GM21390 (cell line): ENCODE results near the gene CTBP2.

Experiments used
- ATAC-seq: cut with Tn5 transposase; IDR thresholded peaks from one replicate; pipeline ENCODE4 v1.9.1; 2021; ENCODE audit not compliant: unreplicated experiment

The CTBP2 gene

DNA sequence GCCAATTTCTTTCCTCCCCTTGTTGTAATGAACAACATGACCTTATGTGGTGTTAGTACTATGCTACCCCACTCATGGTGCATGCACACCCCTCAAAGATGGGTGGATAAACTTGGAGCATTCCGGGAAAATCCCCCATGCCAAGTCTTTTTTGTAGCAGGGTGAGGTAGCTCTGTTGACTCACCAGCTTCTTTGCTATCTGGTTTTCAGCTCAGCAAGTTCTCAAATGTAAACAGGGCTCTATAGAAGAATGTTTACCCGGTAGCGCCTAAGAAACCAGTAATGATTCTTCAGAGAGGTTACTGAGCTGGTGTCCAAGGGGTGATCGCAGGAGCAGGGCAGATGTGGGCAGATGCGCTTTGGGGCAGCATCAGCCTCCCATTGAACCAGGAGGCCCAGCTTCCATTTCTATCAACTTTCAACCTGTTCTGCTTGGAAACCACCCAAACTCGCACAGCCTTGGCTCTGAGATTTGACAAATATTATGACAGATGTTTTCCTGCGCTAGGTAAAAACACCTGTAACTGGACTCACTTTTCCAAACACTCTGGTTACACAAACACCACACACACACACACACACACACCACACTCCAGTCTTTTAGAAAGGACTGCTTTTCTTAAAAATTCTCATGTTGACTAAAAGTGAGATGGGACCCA lies 130.7 kb downstream of the CTBP2 start:
- no peak for ATAC-seq

DNA sequence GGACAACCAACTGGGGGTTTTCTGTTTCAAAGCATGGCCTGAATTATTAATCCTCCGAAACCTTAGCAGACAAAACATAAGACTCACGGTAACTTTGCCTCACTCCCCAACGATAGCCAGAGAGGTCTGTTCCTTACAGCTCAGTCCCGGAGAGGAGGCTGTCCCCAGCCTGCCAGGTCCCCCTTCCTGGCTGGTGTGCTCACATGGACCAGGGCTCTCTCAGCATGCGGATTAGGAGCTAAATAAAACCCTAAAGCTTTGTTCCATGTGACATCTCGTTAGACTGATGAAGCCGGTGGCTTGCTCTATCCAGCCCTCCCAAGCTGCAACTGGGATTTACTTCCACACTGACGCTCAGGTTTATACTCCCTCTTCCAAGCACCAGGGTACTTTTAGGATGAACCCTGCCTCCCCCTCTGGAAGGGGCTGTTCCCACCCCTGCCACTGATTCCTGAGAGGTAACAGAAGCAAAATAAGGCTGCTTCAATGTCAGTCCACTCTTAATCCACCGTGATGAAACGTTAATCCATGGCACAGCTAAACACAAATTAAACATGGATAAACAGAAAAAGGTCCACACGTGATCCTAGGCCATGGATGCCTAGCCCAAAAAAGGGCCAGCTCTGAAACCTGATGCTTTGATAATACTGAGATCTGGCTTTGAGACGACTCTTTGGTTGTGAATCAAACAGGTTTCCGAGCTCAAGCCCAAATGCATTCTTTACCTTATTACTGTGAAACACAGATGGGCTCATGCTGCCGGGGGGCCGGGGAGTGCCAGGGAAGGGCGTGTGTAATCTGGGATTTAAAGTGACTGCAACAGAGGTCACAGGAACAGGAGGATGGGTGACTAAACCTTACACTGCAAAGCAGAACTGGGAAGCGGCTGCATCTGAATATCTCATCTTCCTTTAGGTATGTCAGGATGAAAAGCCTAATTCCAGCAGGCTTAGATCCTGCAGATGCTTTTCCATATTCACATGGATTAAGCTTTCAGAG lies 132.2 kb downstream of the CTBP2 start:
- no peak for ATAC-seq

DNA sequence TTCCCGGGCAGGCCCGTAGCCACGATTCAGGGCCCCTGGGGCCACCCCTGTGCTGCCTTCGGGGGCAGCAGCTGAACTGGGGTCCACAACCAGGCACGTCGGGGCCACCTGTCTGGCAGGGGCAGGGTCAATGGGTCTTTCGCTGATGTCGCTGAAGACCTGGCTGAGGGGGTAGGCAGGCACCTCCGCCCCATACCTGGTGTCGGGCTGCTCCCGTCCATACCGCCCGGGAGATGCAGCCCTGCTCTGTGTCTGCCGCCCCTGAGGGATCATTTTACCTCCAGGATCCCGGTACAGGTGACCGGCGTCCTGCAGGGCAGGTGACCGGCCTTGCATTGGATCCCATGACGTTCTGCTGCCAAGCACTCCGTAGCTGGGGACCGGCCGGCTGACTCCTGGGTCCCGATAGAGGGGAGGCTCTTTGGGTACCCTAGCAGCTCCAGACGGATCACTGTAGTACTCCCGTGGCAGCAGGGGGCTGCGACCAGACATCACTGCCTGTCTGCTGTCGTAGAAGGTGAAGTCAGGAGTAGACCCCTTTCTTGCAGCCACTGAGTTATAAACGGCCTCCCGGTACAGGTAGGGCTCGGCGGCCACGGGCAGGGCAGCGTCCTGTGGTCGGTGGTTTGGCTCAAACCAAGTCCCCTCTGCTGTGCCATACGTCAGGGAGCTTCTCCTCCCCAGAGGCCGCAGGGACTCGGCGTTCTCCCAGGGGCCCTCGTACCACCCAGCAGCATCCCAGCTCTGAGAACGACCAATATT lies 133.2 kb downstream of the CTBP2 start:
- ATAC-seq, result no peak

DNA sequence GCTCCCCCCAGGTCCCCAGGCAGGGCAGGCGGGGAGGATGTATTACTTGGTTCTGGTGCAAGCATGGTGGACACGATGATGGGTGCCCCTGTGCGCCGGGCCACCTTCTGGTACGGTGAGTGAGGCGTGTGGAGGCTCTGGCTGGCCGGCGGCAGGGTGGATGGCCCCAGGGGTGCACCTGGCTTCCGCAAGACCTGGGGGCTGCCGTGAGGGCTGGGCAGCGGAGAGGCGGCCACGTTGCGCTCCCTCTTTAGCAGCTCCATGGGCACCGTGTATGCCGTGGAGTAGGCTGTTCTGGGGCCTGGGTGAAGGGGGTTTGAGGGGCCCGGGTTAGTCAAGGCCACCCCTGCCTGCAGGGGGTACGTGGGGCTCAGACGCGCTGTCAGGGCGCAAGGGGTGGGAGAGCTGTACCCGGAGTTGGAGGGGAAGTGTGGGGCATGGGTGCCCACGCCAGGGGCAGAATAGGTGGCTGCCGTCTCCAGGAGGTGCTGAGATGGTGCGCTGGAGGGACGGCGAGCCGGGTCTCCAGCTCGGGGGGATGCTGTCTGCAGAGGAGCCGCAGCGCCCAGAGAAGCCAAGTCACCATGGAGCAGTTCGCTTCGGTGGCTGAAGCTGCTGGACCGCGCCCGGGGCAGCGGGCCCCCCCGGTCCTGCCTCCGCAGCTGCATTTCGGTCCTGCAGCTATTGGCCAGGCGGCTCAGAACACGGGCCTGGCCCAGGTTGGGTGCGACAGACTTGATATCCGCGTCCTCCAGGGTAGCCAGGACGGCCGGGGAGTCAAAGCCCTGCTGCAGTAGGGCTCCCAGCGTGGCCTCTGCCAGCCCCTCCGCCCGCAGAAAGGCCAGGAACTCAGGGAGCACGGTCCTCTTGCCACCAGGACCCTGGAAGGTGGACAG lies 134.1 kb downstream of the CTBP2 start:
- ATAC-seq, result no peak

DNA sequence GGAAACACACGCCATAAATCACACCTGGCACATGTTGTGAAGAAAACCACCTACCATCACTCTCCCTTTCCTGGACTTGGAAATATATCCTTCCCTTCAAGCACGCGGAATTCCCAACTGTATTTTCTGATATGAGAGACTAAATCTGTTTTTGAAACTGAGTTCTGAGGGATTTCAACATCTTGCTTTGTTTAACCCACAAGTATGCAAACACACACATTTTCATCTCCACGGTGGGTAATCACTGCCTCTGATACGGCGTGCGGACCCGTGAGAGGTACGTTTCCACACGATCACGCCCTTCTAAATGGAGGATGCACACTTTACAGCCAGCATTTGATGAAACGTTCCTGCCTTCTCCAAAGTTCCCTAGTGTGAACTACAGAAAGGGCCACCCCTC lies 135.0 kb downstream of the CTBP2 start:
- no peak for ATAC-seq

DNA sequence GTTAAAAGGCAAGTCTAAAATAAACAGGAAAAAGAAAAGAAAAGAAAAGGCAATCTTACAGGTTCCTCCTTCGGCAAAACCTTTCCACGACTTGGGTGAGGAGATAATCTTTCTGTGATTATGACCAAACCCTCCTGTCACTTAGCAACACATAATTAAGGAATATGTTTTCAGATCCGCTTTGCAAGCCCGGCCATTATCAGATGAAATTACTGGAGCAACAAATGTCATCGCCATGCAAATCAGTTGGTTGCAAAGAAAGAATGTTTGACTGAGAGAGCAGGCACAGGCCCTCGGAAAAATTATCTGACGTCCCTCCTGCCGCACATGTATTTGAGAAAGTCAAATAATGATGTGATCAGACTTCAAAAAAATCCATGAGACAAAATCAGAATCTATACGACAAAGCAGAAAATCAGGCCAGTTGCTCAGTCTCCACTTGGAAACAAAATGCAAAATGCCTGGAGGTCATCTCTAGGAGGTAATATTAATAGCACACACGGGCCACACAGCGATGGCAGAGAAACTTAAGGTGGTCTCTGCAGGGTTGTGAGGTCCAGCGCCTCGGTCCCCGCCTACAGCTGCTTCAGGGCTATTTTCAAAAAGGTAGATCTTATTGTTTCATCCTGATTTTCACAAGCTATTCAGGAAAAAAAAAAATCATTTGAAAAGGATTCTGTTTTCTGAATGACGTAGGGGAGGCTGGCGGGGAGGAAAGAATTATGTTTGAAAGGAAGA lies 135.7 kb downstream of the CTBP2 start:
- no peak for ATAC-seq

DNA sequence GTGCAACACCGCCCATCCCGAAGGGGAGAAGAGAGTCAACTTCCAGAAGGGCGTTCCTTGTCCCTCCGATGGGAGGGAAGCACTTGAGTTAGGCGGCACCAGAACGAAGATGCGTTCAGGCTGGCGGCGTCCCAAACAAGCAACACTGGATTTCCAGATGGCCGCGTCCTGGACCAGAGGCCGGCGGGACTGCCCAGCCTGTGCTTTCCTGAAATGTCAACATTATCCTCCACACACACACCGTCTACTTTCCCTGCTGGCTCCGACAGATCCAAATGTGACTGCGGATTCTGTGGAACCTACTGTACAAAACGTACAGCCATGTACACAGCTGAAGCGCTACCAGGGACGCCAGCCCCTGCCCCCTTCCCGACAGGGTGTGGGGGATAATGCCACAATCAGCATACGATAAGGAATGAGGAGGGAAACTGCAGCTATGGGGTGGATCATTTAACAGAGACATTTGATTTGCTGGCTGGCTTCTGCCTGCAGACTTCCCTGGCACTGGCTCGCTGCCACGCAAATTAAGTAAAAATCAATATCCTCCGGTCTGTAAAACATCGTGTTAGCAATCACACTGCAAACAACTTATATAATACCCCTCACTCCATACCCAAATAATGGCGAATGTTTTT lies 136.4 kb downstream of the CTBP2 start:
- no peak for ATAC-seq

DNA sequence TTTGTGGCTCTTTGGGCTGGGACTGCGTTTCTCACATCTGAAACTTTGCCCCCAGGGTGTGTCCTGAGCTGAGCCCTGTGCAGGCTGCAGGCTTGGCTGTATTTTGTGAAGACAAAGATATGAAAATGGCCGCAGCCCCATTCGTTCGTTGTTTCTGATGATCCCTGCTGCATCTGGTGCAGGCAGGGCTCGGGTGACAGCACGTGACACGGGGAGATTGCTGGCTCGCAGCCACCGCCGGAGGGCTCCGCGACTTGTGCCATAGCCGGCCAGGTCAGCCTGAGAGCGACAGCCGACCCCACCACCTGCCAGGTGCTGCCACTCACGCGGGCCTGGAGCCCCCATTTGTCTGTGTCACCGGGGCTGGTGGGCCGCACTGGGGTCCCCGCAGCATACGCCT lies 137.1 kb downstream of the CTBP2 start:
- ATAC-seq, result no peak

DNA sequence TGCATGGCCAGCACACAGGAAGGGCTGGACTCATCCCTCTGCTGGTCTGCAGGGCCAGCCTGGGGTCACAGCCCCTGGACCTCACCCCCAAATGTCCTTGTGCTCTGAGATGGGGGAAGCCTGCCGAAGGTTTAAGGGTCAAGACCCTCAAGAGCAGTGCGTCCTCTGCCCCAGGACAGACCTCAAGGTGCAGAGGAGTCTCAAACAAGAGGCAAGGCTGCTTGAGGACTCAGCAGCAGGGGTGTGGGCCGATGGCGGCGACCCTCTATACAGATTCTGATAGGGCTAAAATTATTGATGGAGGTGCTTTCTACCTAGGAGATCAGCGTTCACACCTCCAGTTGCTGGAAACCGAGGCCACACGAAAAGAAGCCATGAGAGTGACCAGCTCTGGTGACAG lies 137.7 kb downstream of the CTBP2 start:
- no peak for ATAC-seq

DNA sequence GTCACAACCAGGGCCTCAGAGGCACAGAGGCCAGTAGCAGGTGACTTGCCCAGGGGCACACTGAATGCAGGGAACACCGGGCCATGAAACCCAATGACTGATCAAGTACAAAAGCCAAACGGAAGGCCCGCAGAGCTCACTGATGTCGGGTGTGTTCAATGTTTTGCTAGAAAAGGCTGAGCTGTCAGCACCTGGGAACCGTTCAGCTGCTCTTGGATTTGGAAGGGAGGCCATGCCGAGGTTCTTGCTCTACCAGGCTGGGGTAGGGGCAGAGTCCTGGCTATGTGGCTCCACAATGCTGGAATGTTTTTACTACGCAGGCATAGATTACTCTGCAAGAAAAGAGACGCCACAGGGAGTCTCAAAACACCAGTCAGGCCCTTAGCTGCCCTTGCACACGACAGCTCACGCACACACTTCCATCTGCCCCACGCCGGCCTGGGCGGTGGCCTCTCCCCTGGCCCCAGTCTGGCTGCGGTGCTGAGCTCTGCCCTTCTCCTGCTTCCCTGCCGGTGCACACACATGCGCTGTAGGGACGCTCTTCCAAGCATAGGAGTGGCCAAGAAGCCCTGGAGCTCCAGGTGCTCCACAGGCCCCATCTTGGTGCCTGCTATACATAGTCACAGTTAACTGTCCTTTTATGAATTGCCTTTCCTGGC lies 138.5 kb downstream of the CTBP2 start:
- ATAC-seq, result no peak

DNA sequence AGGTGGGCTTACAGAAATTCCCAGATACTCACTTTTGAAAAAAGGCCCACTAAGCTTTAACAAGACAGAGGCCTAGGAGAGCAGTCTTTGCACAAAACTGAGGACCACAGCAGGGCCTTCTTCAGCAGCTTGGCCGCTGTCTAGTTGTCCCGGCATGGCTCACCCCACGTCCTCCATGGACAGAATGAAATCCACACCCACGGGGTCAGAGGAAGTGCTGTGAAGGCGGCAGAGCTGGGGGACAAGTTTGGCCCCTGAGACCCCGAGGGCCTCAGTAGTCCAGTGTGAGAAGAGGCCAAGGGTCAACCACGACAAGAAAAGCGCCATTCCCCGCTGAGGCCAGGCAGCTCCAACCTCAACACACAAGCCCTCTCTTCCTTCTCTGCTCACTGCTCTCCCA lies 139.5 kb downstream of the CTBP2 start:
- no peak for ATAC-seq

DNA sequence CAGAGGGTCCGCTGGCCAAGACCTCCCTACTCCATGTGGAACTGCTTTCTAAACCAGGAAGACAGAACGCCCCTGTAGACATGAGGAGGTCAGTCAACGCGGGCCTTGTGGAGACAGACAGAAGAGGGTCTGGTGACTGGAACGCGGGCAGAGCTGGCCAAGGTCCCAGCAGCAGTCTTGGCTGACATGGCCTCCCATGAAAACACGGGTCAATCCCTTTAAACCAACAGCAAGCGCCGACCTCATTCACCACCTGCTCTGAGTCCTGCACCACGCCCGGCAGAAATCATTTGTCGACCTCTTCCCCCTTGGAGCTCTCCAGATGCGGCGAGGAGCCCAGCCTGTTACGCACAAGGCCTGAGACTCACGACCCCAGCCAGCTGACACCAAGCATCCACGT lies 140.0 kb downstream of the CTBP2 start:
- ATAC-seq, result no peak

DNA sequence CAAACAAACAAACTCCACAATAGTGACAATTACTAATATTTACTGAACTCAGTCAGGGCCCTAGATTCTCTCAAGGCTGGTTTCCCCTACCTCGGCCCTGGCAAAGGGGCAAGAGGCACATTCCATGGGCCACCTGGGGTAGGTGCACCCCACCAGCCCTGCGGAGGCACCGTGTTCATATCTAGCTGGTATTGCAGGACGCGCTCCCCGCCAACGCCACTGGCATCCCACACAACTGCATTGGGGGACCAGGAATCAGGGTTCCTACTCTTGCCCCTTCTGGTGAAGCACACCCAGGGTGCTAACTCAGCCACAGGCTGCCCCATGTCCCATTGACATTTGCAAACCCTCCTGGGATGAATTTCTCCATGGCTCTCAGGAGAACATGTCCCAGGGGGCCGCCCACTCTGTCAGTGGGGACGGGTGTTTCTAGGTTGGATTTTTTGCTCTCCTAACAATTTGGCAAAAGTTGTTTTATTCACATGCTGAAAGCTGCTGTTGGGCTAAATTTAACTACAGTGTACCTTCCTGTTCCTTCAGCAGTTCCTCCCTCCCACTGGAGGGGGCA lies 141.7 kb downstream of the CTBP2 start:
- ATAC-seq, result no peak

DNA sequence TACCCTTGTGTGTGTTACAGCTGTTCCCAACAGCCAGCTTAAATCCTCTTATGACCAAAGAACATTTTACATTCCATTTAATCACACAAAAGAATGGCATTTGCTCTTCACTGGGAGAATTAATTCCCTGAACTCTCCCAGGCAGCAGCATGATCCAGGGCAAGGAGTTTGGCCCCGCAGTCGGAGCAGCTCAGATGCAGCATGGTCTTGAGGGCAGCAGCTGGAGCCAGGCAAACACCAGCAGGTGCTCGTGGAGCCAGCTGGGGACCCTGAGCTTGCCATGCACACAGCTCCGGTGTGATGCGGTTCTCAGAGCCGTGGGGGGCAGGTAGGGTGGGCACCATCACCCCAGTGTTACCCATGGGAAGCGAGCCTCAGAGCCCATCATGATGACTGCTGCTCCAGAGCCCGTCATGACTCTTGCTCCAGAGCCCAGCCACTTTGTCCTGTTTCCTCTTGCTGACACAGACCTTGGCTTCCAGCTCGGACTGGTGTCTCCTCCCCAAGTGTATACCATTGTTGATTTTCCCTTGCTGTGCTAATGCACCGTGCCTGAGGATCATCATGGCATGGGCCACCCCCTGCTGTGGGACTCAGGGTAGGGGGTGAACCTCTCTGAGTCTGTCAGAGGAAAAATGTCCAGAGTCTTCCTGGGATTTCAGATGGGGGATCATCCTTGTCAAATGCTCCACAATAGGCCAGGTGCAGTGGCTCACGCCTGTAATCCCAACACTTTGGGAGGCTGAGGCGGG lies 142.6 kb downstream of the CTBP2 start:
- ATAC-seq, result no peak

DNA sequence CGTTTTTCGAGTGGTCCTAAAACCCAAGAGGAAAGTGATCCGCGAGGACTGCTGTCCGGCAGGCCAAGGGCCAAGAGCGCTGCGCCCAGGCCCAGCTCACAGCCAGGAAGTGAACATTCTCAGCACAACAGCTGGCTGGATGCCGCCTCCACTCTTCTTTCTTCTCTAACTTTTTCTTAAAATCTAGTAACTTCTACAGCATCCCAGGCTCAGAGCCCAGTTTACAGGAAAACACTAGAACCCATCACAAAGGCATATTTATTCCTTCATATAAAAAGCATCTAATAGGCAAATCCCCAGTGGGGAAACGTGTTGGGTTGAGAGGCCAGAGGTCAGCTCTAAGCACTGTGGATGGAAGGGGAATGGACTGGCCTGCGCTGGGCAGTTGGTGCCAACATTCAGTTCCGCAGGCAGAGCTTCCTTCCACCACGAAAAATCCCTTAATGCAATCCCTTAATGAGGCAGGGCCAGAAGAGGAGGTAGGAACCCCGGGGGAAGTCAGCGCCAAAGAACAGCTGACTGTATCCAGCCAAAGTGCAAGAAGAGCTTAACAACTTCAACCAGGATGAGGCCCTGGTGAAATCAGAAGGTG lies 143.7 kb downstream of the CTBP2 start:
- no peak for ATAC-seq

DNA sequence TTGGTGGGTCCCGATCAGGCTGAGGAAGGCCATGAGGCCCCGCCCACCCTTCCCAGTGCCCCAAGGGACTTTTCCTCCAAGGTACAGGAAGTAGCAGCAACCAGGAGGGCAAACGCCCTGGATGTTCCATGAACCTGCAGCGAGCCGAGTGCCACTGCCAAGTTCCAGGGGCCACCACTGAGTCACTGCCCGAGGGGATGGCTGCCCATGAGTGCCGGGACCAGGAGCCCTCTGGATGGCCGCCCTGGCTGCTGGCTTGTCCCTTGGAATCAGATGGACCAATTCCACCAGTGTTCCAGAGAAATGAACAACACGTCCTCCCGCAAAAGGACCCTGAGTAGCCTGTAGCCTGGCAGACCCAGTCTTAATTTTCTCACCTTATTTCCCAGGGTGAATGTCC lies 144.2 kb downstream of the CTBP2 start:
- no peak for ATAC-seq

DNA sequence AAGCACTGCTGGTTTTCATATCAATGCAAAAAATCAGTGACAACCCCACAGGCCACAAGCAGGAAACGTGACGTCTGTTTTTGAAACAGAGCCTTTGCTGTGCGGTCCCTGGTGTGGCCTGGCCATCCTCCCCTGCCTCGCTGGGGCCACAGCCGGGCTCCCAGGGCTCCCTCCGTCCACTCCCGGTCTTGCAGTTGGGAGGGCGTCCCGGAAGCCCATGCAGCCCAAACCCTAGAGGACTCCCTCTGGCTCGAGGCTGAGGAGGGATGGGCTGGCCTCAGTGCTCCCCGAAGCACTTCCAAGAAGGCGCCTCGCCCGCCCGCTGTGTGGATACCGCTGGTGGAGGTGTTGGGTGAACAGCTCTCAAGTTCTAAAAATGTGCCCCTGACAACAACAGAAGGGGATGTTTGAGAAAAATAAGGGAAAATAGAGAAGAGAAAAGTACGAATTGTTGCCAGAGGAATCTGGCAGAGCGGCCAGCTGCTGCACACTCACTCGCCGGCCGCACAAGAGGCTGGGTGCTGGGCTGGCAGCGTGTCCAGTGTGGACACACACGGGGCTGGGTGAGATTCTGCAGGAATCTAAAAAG lies 144.9 kb downstream of the CTBP2 start:
- ATAC-seq, result no peak
